Left lung (tissue), 10 donors: ENCODE measurements around the gene KRT76. TPM values are rescaled to one million over a fixed set of nuclear protein-coding genes. Genes with fewer than 3 reads are reported as not detected.
A peak's percentile ranks its signal among the peaks of the same experiment; 100 is the strongest.

ENCODE experiments used
- ATAC-seq: fragments of 200-7000 bp; cut with Tn5 transposase; one replicate; pipeline ENCODE4 v1.9.1; 2020; ENCODE audit warnings: moderate library complexity
- DNase-seq, 4 donors: peaks; one replicate each; pipeline ENCODE4 v3.0.0-alpha.2; 2013 to 2020
- H3K27ac ChIP-seq, 2 donors: fragments of 200-600 bp; sonication (generic) in 1 of 2; one replicate each; pipeline versions ENCODE4 v1.5.0 to v1.8.0; 2020 to 2021
- H3K27me3 ChIP-seq, 2 donors: fragments of 200-600 bp; sonication (generic) in 1 of 2; one replicate each; pipeline versions ENCODE4 v1.5.0 to v1.8.0; 2020 to 2021
- H3K36me3 ChIP-seq, 2 donors: fragments of 200-600 bp; sonication (generic) in 1 of 2; one replicate each; pipeline versions ENCODE4 v1.5.0 to v1.8.0; 2020 to 2021
- H3K4me1 ChIP-seq, 2 donors: fragments of 200-600 bp; one replicate each; pipeline ENCODE4 v1.8.0; 2021
- H3K4me3 ChIP-seq, 2 donors: fragments of 200-600 bp; sonication (generic) in 1 of 2; one replicate each; pipeline versions ENCODE4 v1.5.0 to v1.8.0; 2020 to 2021; ENCODE audit warnings: mild to moderate bottlenecking in 1 of 2
- H3K9me3 ChIP-seq, 2 donors: fragments of 200-600 bp; sonication (generic) in 1 of 2; one replicate each; pipeline versions ENCODE4 v1.5.0 to v1.8.0; 2020 to 2021
- intact Hi-C, 2 donors: fragments of 100-400 bp; cut with DNase I; formaldehyde crosslinking; loops; one replicate each; pipeline versions ENCODE4 v1.11.2 to v1.14.2; 2022
- polyA plus RNA-seq, 6 donors: library from polyadenylated mRNA; unstranded; fragments of 120-200 nt; gene quantifications; one replicate each; pipeline ENCODE4 v1.2.1, GENCODE V29; 2013; ENCODE audit not compliant: insufficient read length in 6 of 6
- total RNA-seq, 2 donors: library from RNA; stranded (reverse); fragmentation: NEBNext Ultra II Directional; extraction: Animal tissue kit (Norgen Biotek cat#: 25700); gene quantifications; one replicate each; pipeline ENCODE4 v1.2.1, GENCODE V29; 2021
- TF ChIP-seq, protein P1 (sequence below), 2 donors: fragments of 200-600 bp; sonication (generic) in 1 of 2; IDR thresholded peaks; one replicate each; pipeline versions ENCODE4 v1.5.0 to v1.8.0; 2021; ENCODE audit warnings: antibody characterized with exemption in 2 of 2
- donor health status: DM: no; HTN: yes; CAD: no.
- donor health status: DM: no; HTN: no; CAD: no.

KRT76 gene
- total and polyA plus RNA-seq, 8 donors: not detected

GRCh38 chr12:52819731-52820510 lies 42.8 kb upstream of the KRT76 start:
- Histone ChIP-seq H3K9me3 (no peaks in the 10 kb centered on the region), H3K36me3 (no peaks in the 10 kb centered on the region), H3K27me3 (peaks cover 0 to 85% of the 10 kb centered on the region in 2 donors), H3K27ac (no peak overlapping the region), H3K4me1 (peaks cover under 1 to 4% of the 10 kb centered on the region in 2 donors), H3K4me3 (no peak overlapping the region)
- TF ChIP-seq, protein P1, sequence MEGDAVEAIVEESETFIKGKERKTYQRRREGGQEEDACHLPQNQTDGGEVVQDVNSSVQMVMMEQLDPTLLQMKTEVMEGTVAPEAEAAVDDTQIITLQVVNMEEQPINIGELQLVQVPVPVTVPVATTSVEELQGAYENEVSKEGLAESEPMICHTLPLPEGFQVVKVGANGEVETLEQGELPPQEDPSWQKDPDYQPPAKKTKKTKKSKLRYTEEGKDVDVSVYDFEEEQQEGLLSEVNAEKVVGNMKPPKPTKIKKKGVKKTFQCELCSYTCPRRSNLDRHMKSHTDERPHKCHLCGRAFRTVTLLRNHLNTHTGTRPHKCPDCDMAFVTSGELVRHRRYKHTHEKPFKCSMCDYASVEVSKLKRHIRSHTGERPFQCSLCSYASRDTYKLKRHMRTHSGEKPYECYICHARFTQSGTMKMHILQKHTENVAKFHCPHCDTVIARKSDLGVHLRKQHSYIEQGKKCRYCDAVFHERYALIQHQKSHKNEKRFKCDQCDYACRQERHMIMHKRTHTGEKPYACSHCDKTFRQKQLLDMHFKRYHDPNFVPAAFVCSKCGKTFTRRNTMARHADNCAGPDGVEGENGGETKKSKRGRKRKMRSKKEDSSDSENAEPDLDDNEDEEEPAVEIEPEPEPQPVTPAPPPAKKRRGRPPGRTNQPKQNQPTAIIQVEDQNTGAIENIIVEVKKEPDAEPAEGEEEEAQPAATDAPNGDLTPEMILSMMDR (IDR thresholded peaks at IDR 0.05): no peak
- ATAC-seq: no peak
- no peak for DNase-seq
- intact Hi-C loops: no loop called here

GRCh38 chr12:52818887-52819420 lies 41.8 kb upstream of the KRT76 start:
- no peaks in the 10 kb centered on the region for H3K9me3 ChIP-seq
- intact Hi-C loops: no loop called here
- no peak for ATAC-seq
- peaks cover 10 to 14% of the 10 kb centered on the region in 2 donors for H3K4me1 ChIP-seq
- TF ChIP-seq, protein P1 (IDR thresholded peaks at IDR 0.05): no peak
- no peak overlapping the region for H3K4me3 ChIP-seq
- no peaks in the 10 kb centered on the region for H3K36me3 ChIP-seq
- no peak overlapping the region for H3K27ac ChIP-seq
- peaks cover 0 to 78% of the 10 kb centered on the region in 2 donors for H3K27me3 ChIP-seq
- no peak for DNase-seq

GRCh38 chr12:52818388-52818787 lies 41.2 kb upstream of the KRT76 start:
- Histone ChIP-seq H3K36me3 (no peaks in the 10 kb centered on the region), H3K27ac (no peak overlapping the region), H3K4me1 (peaks cover 12 to 16% of the 10 kb centered on the region in 2 donors), H3K9me3 (no peaks in the 10 kb centered on the region), H3K4me3 (no peak overlapping the region), H3K27me3 (peaks cover 0 to 80% of the 10 kb centered on the region in 2 donors)
- DNase-seq (peak in 1 of 4 donors; percentile 59), ATAC-seq (no peak)
- TF ChIP-seq, protein P1 (IDR thresholded peaks at IDR 0.05): no peak
- intact Hi-C loops: no loop called here

DNA sequence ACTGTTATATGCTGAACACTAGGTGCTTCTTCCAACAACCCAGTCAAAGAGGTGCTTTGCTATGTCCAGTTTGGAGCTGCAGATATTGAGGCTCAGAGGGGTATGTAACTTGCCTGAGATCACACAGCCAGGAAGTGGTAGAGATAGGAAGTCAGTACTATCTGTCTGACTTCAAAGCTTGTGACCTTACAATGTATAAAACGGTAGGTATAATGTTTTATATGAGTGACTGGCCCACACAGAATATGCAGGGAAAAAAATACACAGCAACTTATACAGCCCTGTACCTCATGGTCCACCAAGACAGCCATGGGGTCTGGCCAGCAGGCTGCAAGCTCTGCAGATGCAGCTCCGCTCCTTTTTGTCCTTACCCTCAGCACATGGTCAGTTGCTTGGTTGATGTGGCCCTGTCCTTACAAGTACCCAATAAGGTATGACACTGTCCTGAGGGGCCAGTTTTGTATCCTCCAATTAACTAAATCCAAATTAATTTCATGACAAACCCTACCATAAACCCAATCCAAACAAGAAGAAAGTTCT lies 40.6 kb upstream of the KRT76 start:
- intact Hi-C loops: no loop called here
- no peak overlapping the region for H3K27ac ChIP-seq
- TF ChIP-seq, protein P1 (IDR thresholded peaks at IDR 0.05): no peak

GRCh38 chr12:52817003-52817698 lies 40.0 kb upstream of the KRT76 start:
- Histone ChIP-seq H3K27ac (no peak overlapping the region), H3K9me3 (no peaks in the 10 kb centered on the region), H3K36me3 (no peaks in the 10 kb centered on the region), H3K4me1 (peaks cover 12 to 16% of the 10 kb centered on the region in 2 donors), H3K27me3 (peaks cover 0 to 85% of the 10 kb centered on the region in 2 donors), H3K4me3 (no peak overlapping the region)
- TF ChIP-seq, protein P1 (IDR thresholded peaks at IDR 0.05): no peak
- no peak for ATAC-seq
- DNase-seq: no peak
- intact Hi-C loops: no loop called here

More for the DNA sequence above, 40.6 kb upstream of the KRT76 start:
- Histone ChIP-seq H3K27me3 (peaks cover 0 to 82% of the 10 kb centered on the region in 2 donors), H3K36me3 (no peaks in the 10 kb centered on the region), H3K4me1 (peaks cover 12 to 16% of the 10 kb centered on the region in 2 donors), H3K9me3 (no peaks in the 10 kb centered on the region), H3K4me3 (no peak overlapping the region)
- ATAC-seq (no peak), DNase-seq (no peak)
